Karpas-422 (cell line): ENCODE measurements around the gene KCNC4. TPM values are rescaled to one million over a fixed set of nuclear protein-coding genes. Genes with fewer than 3 reads are reported as not detected.

Source experiments
- DNase-seq: peaks from one replicate; pipeline ENCODE4 v3.0.0-alpha.2; 2015
- H2AFZ ChIP-seq: fragments of 200-600 bp; sonication (generic); 2 replicates; pipeline ENCODE4 v1.6.1; 2014; ENCODE audit warnings: antibody characterized with exemption, low read length, mixed read lengths
- H3K27ac ChIP-seq: fragments of 200-600 bp; sonication (generic); 2 replicates; pipeline ENCODE4 v1.5.1; 2014; ENCODE audit warnings: mild to moderate bottlenecking, low read length, moderate library complexity
- H3K27me3 ChIP-seq: fragments of 200-600 bp; sonication (generic); 2 replicates; pipeline ENCODE4 v1.6.1; 2014; ENCODE audit warnings: low read length, mixed read lengths
- H3K36me3 ChIP-seq: fragments of 200-600 bp; sonication (generic); 2 replicates; pipeline ENCODE4 v1.6.1; 2014; ENCODE audit warnings: low read length, mixed read lengths; ENCODE audit not compliant: insufficient read depth
- H3K4me1 ChIP-seq: fragments of 200-600 bp; sonication (generic); 2 replicates; pipeline ENCODE4 v1.6.1; 2014; ENCODE audit warnings: mild to moderate bottlenecking, low read length, mixed read lengths
- H3K4me2 ChIP-seq: fragments of 200-600 bp; sonication (generic); 2 replicates; pipeline ENCODE4 v1.6.1; 2014; ENCODE audit warnings: low read length, low read depth, mild to moderate bottlenecking; ENCODE audit not compliant: poor library complexity, severe bottlenecking
- H3K4me3 ChIP-seq: fragments of 200-600 bp; sonication (generic); 2 replicates; pipeline ENCODE4 v1.5.1; 2014; ENCODE audit warnings: mild to moderate bottlenecking, antibody characterized with exemption, low read length, mixed read lengths
- H3K79me2 ChIP-seq: fragments of 200-600 bp; sonication (generic); 2 replicates; pipeline ENCODE4 v1.6.1; 2014; ENCODE audit warnings: mild to moderate bottlenecking, low read length, mixed read lengths
- H3K9ac ChIP-seq: fragments of 200-600 bp; sonication (generic); 2 replicates; pipeline ENCODE4 v1.6.0; 2014; ENCODE audit warnings: low read length
- H3K9me2 ChIP-seq: fragments of 200-600 bp; sonication (generic), shearing (Covaris generic); replicated peaks from 2 replicates; pipeline ENCODE4 v1.6.0; 2014; ENCODE audit warnings: mild to moderate bottlenecking, low read length, moderate library complexity; ENCODE audit not compliant: insufficient read depth
- H3K9me3 ChIP-seq: fragments of 300-700, 200-600 bp; sonication (generic); 2 replicates; pipeline ENCODE4 v1.6.1; 2014; ENCODE audit warnings: low read length, mixed read lengths
- H4K20me1 ChIP-seq: fragments of 200-600 bp; sonication (generic); 2 replicates; pipeline ENCODE4 v1.6.1; 2014; ENCODE audit warnings: mild to moderate bottlenecking, antibody characterized with exemption, low read length, low read depth; ENCODE audit not compliant: insufficient read depth
- total RNA-seq: library from RNA; depleted of rRNA; stranded (reverse); fragments of >200 nt; shearing (Covaris generic); gene quantifications from 2 replicates; pipeline ENCODE4 v1.2.3, GENCODE V29; 2014; ENCODE audit warnings: low replicate concordance

Gene KCNC4
- total RNA-seq, 1 experiment from 2014 or later: 1.6 TPM

- Histone ChIP-seq H2AFZ (peak overlapping the region; percentile 67; the same call in 1 of the 2 replicates), H3K4me2 (no peak overlapping the region), H3K27ac (no peak overlapping the region), H3K4me1 (no peaks in the 10 kb centered on the region), H3K9me2 (no peaks in the 10 kb centered on the region), H3K27me3 (0 out of 2 replicates have a peak, but pooled peaks cover 1% of the 10 kb centered on the region), H3K36me3 (no peaks in the 10 kb centered on the region), H3K4me3 (no peak overlapping the region), H3K79me2 (no peaks in the 10 kb centered on the region), H3K9me3 (no peaks in the 10 kb centered on the region), H4K20me1 (no peaks in the 10 kb centered on the region), H3K9ac (no peak overlapping the region)
- DNase-seq: peak; percentile 89
Measured at GRCh38 chr1:110203021-110203661, 7.0 kb upstream of the KCNC4 start.

DNA sequence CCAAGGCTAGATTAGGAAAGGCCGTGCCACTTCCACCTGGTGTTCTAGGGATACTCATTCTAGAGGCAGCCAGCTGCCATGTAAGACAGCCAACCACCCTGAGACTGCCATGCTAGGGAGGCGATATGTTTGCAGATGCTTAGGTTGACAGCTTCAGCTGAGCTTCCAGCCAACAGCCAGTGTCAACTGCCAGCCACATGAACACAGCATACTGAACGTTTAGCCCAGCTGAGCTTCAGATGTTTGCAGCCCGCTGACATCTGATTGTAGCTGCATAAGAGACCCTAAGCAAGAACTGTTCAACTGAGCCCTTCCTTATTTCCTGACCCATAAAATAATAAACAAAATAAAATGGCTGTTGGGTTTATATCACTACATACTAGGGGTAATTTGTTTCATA is 5.0 kb upstream of the KCNC4 start:
- DNase-seq: no peak
- Histone ChIP-seq H3K27me3 (0 out of 2 replicates have a peak, but pooled peaks cover 3% of the 10 kb centered on the region), H4K20me1 (no peaks in the 10 kb centered on the region), H3K79me2 (no peaks in the 10 kb centered on the region), H3K9me2 (no peaks in the 10 kb centered on the region), H3K27ac (no peak overlapping the region), H3K9ac (no peak overlapping the region), H3K4me1 (peaks cover 5% of the 10 kb centered on the region), H3K36me3 (no peaks in the 10 kb centered on the region), H3K4me3 (no peak overlapping the region), H3K9me3 (no peaks in the 10 kb centered on the region), H3K4me2 (no peak overlapping the region), H2AFZ (no peak overlapping the region)

- Histone ChIP-seq H3K9ac (no peak overlapping the region), H3K79me2 (no peaks in the 10 kb centered on the region), H3K4me3 (no peak overlapping the region), H3K27ac (no peak overlapping the region), H3K9me3 (no peaks in the 10 kb centered on the region), H3K9me2 (no peaks in the 10 kb centered on the region), H3K4me2 (no peak overlapping the region), H3K36me3 (no peaks in the 10 kb centered on the region), H2AFZ (no peak overlapping the region), H3K4me1 (peaks cover 6% of the 10 kb centered on the region), H4K20me1 (no peaks in the 10 kb centered on the region), H3K27me3 (0 out of 2 replicates have a peak, but pooled peaks cover 3% of the 10 kb centered on the region)
- no peak for DNase-seq
Measured at GRCh38 chr1:110205591-110206155, 4.4 kb upstream of the KCNC4 start.

GRCh38 chr1:110206261-110206920 is 3.7 kb upstream of the KCNC4 start:
- H3K4me2 ChIP-seq: no peak overlapping the region
- no peaks in the 10 kb centered on the region for H3K9me2 ChIP-seq
- peaks cover 13% of the 10 kb centered on the region for H3K4me1 ChIP-seq
- H3K27me3 ChIP-seq: 0 out of 2 replicates have a peak, but pooled peaks cover 3% of the 10 kb centered on the region
- H2AFZ ChIP-seq: no peak overlapping the region
- H3K4me3 ChIP-seq: no peak overlapping the region
- H3K27ac ChIP-seq: no peak overlapping the region
- no peaks in the 10 kb centered on the region for H4K20me1 ChIP-seq
- no peaks in the 10 kb centered on the region for H3K36me3 ChIP-seq
- H3K9ac ChIP-seq: no peak overlapping the region
- H3K9me3 ChIP-seq: no peaks in the 10 kb centered on the region
- no peak for DNase-seq
- no peaks in the 10 kb centered on the region for H3K79me2 ChIP-seq

DNA sequence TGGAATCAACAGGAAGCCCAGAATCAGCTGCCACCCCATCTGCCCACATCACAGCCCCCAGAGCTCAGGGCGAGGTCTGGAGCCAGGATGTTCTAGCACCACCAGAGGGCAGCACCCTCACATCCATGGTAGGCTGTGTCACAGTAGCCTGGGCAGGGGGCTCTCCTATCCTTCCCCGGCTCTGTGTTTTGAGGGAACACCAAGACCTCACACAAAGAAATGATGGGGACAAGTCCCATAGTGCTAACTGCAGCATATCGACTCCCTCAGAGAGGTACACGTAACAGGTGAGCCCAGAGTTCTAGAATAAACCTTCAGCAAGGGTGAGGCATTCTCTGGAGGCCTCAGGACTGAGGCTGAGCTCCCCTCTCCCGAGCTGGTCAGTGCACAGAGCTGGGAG is 2.3 kb upstream of the KCNC4 start:
- Histone ChIP-seq H3K9ac (no peak overlapping the region), H3K4me1 (peaks cover 14% of the 10 kb centered on the region), H3K4me3 (no peak overlapping the region), H3K4me2 (no peak overlapping the region), H3K79me2 (no peaks in the 10 kb centered on the region), H2AFZ (no peak overlapping the region), H3K9me2 (no peaks in the 10 kb centered on the region), H3K27ac (no peak overlapping the region), H4K20me1 (no peaks in the 10 kb centered on the region), H3K27me3 (0 out of 2 replicates have a peak, but pooled peaks cover 3% of the 10 kb centered on the region), H3K36me3 (no peaks in the 10 kb centered on the region), H3K9me3 (no peaks in the 10 kb centered on the region)
- peak; percentile 88 for DNase-seq

GRCh38 chr1:110208916-110209645 is 1.0 kb upstream of the KCNC4 start:
- Histone ChIP-seq H3K4me1 (peaks cover 14% of the 10 kb centered on the region), H2AFZ (peak overlapping the region; percentile 94; the same call in 1 of the 2 replicates), H3K9me3 (no peaks in the 10 kb centered on the region), H3K27ac (no peak overlapping the region), H3K4me3 (peak overlapping the region; percentile 70; the same call in 1 of the 2 replicates), H3K79me2 (no peaks in the 10 kb centered on the region), H4K20me1 (peaks cover 6% of the 10 kb centered on the region; the same call in 1 of the 2 replicates), H3K9ac (0 out of 2 replicates have a peak overlapping the region, but pooled peaks have one; percentile 73), H3K27me3 (0 out of 2 replicates have a peak, but pooled peaks cover 3% of the 10 kb centered on the region), H3K4me2 (peak overlapping the region; percentile 92), H3K9me2 (no peaks in the 10 kb centered on the region), H3K36me3 (no peaks in the 10 kb centered on the region)
- DNase-seq: no peak

- peak overlapping the region; percentile 94 for H2AFZ ChIP-seq
- H3K27me3 ChIP-seq: 0 out of 2 replicates have a peak, but pooled peaks cover 3% of the 10 kb centered on the region
- H3K4me3 ChIP-seq: peak overlapping the region; percentile 70
- H3K36me3 ChIP-seq: no peaks in the 10 kb centered on the region
- peaks cover 14% of the 10 kb centered on the region for H3K4me1 ChIP-seq
- no peaks in the 10 kb centered on the region for H3K79me2 ChIP-seq
- H3K4me2 ChIP-seq: peak overlapping the region; percentile 92
- peaks cover 6% of the 10 kb centered on the region; the same call in 1 of the 2 replicates for H4K20me1 ChIP-seq
- H3K9me2 ChIP-seq: no peaks in the 10 kb centered on the region
- peak; percentile 71 for DNase-seq
- no peaks in the 10 kb centered on the region for H3K9me3 ChIP-seq
- peak overlapping the region; percentile 73 for H3K9ac ChIP-seq
- no peak overlapping the region for H3K27ac ChIP-seq
Measured at GRCh38 chr1:110210604-110211495, 736 bp downstream of the KCNC4 start.
